Memory B cell (primary cell): ENCODE measurements around the gene OGFOD3.
"Not testable (repeated sequence)": the region's sequence is repeated elsewhere in the genome, so short reads cannot be mapped to it uniquely, and the experiment has no call there.

Source experiments
- ATAC-seq: fragments of 150-1000 bp; cut with Tn5 transposase; 2 replicates; pipeline ENCODE4 v1.10.0; 2021; ENCODE audit warnings: low read depth, mild to moderate bottlenecking, moderate library complexity
- DNase-seq, 2 donors: peaks; one replicate each; pipeline ENCODE4 v3.0.0; 2022; ENCODE audit warnings: low spot score in 2 of 2
- H3K27ac Mint-ChIP-seq: one replicate; pipeline ENCODE4 v1.8.0; 2022; ENCODE audit warnings: mild to moderate bottlenecking, moderate library complexity, mixed read lengths
- H3K27me3 Mint-ChIP-seq: one replicate; pipeline ENCODE4 v1.8.0; 2022; ENCODE audit warnings: mixed read lengths
- H3K36me3 Mint-ChIP-seq: one replicate; pipeline ENCODE4 v1.8.0; 2022; ENCODE audit warnings: mild to moderate bottlenecking, mixed read lengths
- H3K4me1 Mint-ChIP-seq: one replicate; pipeline ENCODE4 v1.8.0; 2022; ENCODE audit warnings: mixed read lengths
- H3K4me3 Mint-ChIP-seq: one replicate; pipeline ENCODE4 v1.8.0; 2022; ENCODE audit warnings: mild to moderate bottlenecking, moderate library complexity, mixed read lengths
- H3K9me3 Mint-ChIP-seq: one replicate; pipeline ENCODE4 v1.8.0; 2022; ENCODE audit warnings: mixed read lengths

OGFOD3 gene

GRCh38 chr17:82453151-82453550 lies 34.8 kb upstream of the OGFOD3 start:
- H3K36me3 Mint-ChIP-seq, H3K27ac Mint-ChIP-seq, ATAC-seq, DNase-seq, H3K27me3 Mint-ChIP-seq, H3K4me3 Mint-ChIP-seq, H3K9me3 Mint-ChIP-seq: not testable (repeated sequence)
- peaks cover 18% of the 10 kb centered on the region for H3K4me1 Mint-ChIP-seq

- Mint-ChIP-seq H3K4me3 (no peak overlapping the region), H3K27ac (no peak overlapping the region), H3K36me3 (no peaks in the 10 kb centered on the region), H3K9me3 (no peaks in the 10 kb centered on the region), H3K4me1 (peaks cover 15% of the 10 kb centered on the region), H3K27me3 (no peaks in the 10 kb centered on the region)
- DNase-seq (no peak), ATAC-seq (no peak)
Observed at GRCh38 chr17:82452162-82452561, 33.8 kb upstream of the OGFOD3 start.

- peak; percentile 92 to 94 for DNase-seq
Observed at GRCh38 chr17:82450357-82451106, 32.1 kb upstream of the OGFOD3 start, which contains the start of gene CYBC1. TSS of gene CYBC1 (minus strand) at chr17:82450752. CDS start at chr17:82449254, 1,498 bp downstream.

GRCh38 chr17:82449883-82450356 lies 31.5 kb upstream of the OGFOD3 start:
- Mint-ChIP-seq H3K4me3 (peak overlapping the region; percentile 86), H3K36me3 (peaks cover 2% of the 10 kb centered on the region), H3K27me3 (no peaks in the 10 kb centered on the region), H3K9me3 (no peaks in the 10 kb centered on the region), H3K4me1 (peaks cover 15% of the 10 kb centered on the region), H3K27ac (peak overlapping the region; percentile 96)
- no peak for ATAC-seq
- no peak for DNase-seq

More at GRCh38 chr17:82450357-82451106, 32.1 kb upstream of the OGFOD3 start, which contains the start of gene CYBC1:
- no peaks in the 10 kb centered on the region for H3K9me3 Mint-ChIP-seq
- peaks cover 15% of the 10 kb centered on the region for H3K4me1 Mint-ChIP-seq
- H3K4me3 Mint-ChIP-seq: peak within 1 kb of the TSS; percentile 86
- H3K27me3 Mint-ChIP-seq: no peaks in the 10 kb centered on the region
- peak within 1 kb of the TSS; percentile 96 for H3K27ac Mint-ChIP-seq
- ATAC-seq: peak; percentile 51
- peaks cover 2% of the 10 kb centered on the region for H3K36me3 Mint-ChIP-seq

GRCh38 chr17:82449131-82449882 lies 30.9 kb upstream of the OGFOD3 start:
- DNase-seq: peak; percentile 91 to 92
- peaks cover 2% of the 10 kb centered on the region for H3K36me3 Mint-ChIP-seq

GRCh38 chr17:82447876-82448275 lies 29.5 kb upstream of the OGFOD3 start:
- Mint-ChIP-seq H3K4me3 (peak overlapping the region; percentile 39), H3K9me3 (no peaks in the 10 kb centered on the region), H3K27me3 (no peaks in the 10 kb centered on the region), H3K4me1 (peaks cover 18% of the 10 kb centered on the region), H3K36me3 (peaks cover 6% of the 10 kb centered on the region), H3K27ac (peak overlapping the region; percentile 92)
- DNase-seq (no peak), ATAC-seq (no peak)

More at GRCh38 chr17:82449131-82449882, 30.9 kb upstream of the OGFOD3 start:
- H3K9me3 Mint-ChIP-seq: no peaks in the 10 kb centered on the region
- H3K4me1 Mint-ChIP-seq: peaks cover 15% of the 10 kb centered on the region
- H3K27ac Mint-ChIP-seq: peak overlapping the region; percentile 96
- H3K4me3 Mint-ChIP-seq: peak overlapping the region; percentile 86
- peak; percentile 76 for ATAC-seq
- no peaks in the 10 kb centered on the region for H3K27me3 Mint-ChIP-seq

- Mint-ChIP-seq H3K9me3 (no peaks in the 10 kb centered on the region), H3K27me3 (no peaks in the 10 kb centered on the region), H3K27ac (peak overlapping the region; percentile 79), H3K36me3 (peaks cover 6% of the 10 kb centered on the region), H3K4me1 (peaks cover 19% of the 10 kb centered on the region), H3K4me3 (peak overlapping the region; percentile 8)
- ATAC-seq (no peak), DNase-seq (no peak)
Observed at GRCh38 chr17:82446649-82447048, 28.3 kb upstream of the OGFOD3 start.

- Mint-ChIP-seq H3K36me3 (peaks cover 6% of the 10 kb centered on the region), H3K27me3 (no peaks in the 10 kb centered on the region), H3K27ac (no peak overlapping the region), H3K4me3 (no peak overlapping the region), H3K9me3 (no peaks in the 10 kb centered on the region), H3K4me1 (peaks cover 23% of the 10 kb centered on the region)
- ATAC-seq (no peak), DNase-seq (no peak)
Observed at GRCh38 chr17:82446124-82446523, 27.7 kb upstream of the OGFOD3 start.

- no peak overlapping the region for H3K27ac Mint-ChIP-seq
- peaks cover 6% of the 10 kb centered on the region for H3K36me3 Mint-ChIP-seq
- DNase-seq (no peak), ATAC-seq (no peak)
- no peak overlapping the region for H3K4me3 Mint-ChIP-seq
- H3K27me3 Mint-ChIP-seq: no peaks in the 10 kb centered on the region
- H3K9me3 Mint-ChIP-seq: no peaks in the 10 kb centered on the region
- H3K4me1 Mint-ChIP-seq: peaks cover 28% of the 10 kb centered on the region
Observed at GRCh38 chr17:82445542-82445941, 27.2 kb upstream of the OGFOD3 start.

GRCh38 chr17:82444941-82445521 lies 26.6 kb upstream of the OGFOD3 start:
- Mint-ChIP-seq H3K4me3 (no peak overlapping the region), H3K27me3 (no peaks in the 10 kb centered on the region), H3K36me3 (peaks cover 6% of the 10 kb centered on the region), H3K9me3 (no peaks in the 10 kb centered on the region), H3K27ac (no peak overlapping the region), H3K4me1 (peaks cover 33% of the 10 kb centered on the region)
- DNase-seq (no peak), ATAC-seq (no peak)

- no peak overlapping the region for H3K27ac Mint-ChIP-seq
- no peaks in the 10 kb centered on the region for H3K27me3 Mint-ChIP-seq
- no peak for ATAC-seq
- no peak overlapping the region for H3K4me3 Mint-ChIP-seq
- no peaks in the 10 kb centered on the region for H3K9me3 Mint-ChIP-seq
- H3K4me1 Mint-ChIP-seq: peaks cover 31% of the 10 kb centered on the region
- peaks cover 6% of the 10 kb centered on the region for H3K36me3 Mint-ChIP-seq
- DNase-seq: no peak
Observed at GRCh38 chr17:82444284-82444893, 26.0 kb upstream of the OGFOD3 start.

GRCh38 chr17:82443465-82444283 lies 25.3 kb upstream of the OGFOD3 start:
- no peak for ATAC-seq

More at GRCh38 chr17:82443465-82444283, 25.3 kb upstream of the OGFOD3 start:
- peaks cover 6% of the 10 kb centered on the region for H3K36me3 Mint-ChIP-seq
- no peak for DNase-seq
- peaks cover 27% of the 10 kb centered on the region for H3K4me1 Mint-ChIP-seq
- peak overlapping the region; percentile 59 for H3K27ac Mint-ChIP-seq
- H3K27me3 Mint-ChIP-seq: no peaks in the 10 kb centered on the region
- H3K4me3 Mint-ChIP-seq: no peak overlapping the region
- H3K9me3 Mint-ChIP-seq: no peaks in the 10 kb centered on the region
